ENCODE measurements around the gene CSPG4.
"Not testable (repeated sequence)": the region's sequence is repeated elsewhere in the genome, so short reads cannot be mapped to it uniquely, and the experiment has no call there.

The CSPG4 gene

GRCh38 chr15:75714195-75714594 is 1.5 kb upstream of the CSPG4 start:
- DNase-seq (ENCODE audit: low read depth) = no peak
- no peak for TF ChIP-seq CTCF (IDR thresholded peaks at IDR 0.05; ENCODE audit: low read depth, low read length, missing control alignments)

GRCh38 chr15:75713338-75713895 is 769 bp upstream of the CSPG4 start:
- no peak overlapping the region for H3K4me3 ChIP-seq (ENCODE audit: low read depth, low read length)
- no peak for TF ChIP-seq CTCF (IDR thresholded peaks at IDR 0.05; ENCODE audit: low read depth, low read length, missing control alignments)
- DNase-seq (ENCODE audit: low read depth) = no peak

More at GRCh38 chr15:75714195-75714594, 1.5 kb upstream of the CSPG4 start:
- H3K4me3 ChIP-seq (ENCODE audit: low read depth, low read length) = no peak overlapping the region

- not testable (repeated sequence) for DNase-seq (ENCODE audit: low read depth); H3K4me3 ChIP-seq (ENCODE audit: low read depth, low read length)
These were observed 1.2 kb downstream of the CSPG4 start for GRCh38 chr15:75711495-75711894.

GRCh38 chr15:75710874-75711273 is 1.8 kb downstream of the CSPG4 start:
- not testable (repeated sequence) for DNase-seq (ENCODE audit: low read depth)

GRCh38 chr15:75709458-75709857 is 3.2 kb downstream of the CSPG4 start:
- not testable (repeated sequence) for H3K4me3 ChIP-seq (ENCODE audit: low read depth, low read length); DNase-seq (ENCODE audit: low read depth)

More at GRCh38 chr15:75710874-75711273, 1.8 kb downstream of the CSPG4 start:
- H3K4me3 ChIP-seq (ENCODE audit: low read depth, low read length) = not testable (repeated sequence)

GRCh38 chr15:75706682-75706954 is 6.0 kb downstream of the CSPG4 start:
- no peak overlapping the region for H3K4me3 ChIP-seq (ENCODE audit: low read depth, low read length)
- TF ChIP-seq CTCF (IDR thresholded peaks at IDR 0.05; ENCODE audit: low read depth, low read length, missing control alignments) = no peak
- no peak for DNase-seq (ENCODE audit: low read depth)

GRCh38 chr15:75705854-75706681 is 6.6 kb downstream of the CSPG4 start:
- H3K4me3 ChIP-seq (ENCODE audit: low read depth, low read length) = no peak overlapping the region
- no peak for DNase-seq (ENCODE audit: low read depth)
- no peak for TF ChIP-seq CTCF (IDR thresholded peaks at IDR 0.05; ENCODE audit: low read depth, low read length, missing control alignments)

- not testable (repeated sequence) for DNase-seq (ENCODE audit: low read depth); H3K4me3 ChIP-seq (ENCODE audit: low read depth, low read length)
These were observed 7.3 kb downstream of the CSPG4 start for GRCh38 chr15:75705375-75705774.

- no peak for TF ChIP-seq CTCF (IDR thresholded peaks at IDR 0.05; ENCODE audit: low read depth, low read length, missing control alignments)
- no peak for DNase-seq (ENCODE audit: low read depth)
- H3K4me3 ChIP-seq (ENCODE audit: low read depth, low read length) = no peak overlapping the region
These were observed 8.0 kb downstream of the CSPG4 start for GRCh38 chr15:75704618-75705017.

Data from GM12864 (cell line).